ENCODE measurements around the gene IQCH. TPM values are rescaled to one million over a fixed set of nuclear protein-coding genes. Genes with fewer than 3 reads are reported as not detected.

The IQCH gene
- polyA plus RNA-seq, 1 of the 3 experiments (the other 2 are of a cell fraction): 0.81 TPM

DNA sequence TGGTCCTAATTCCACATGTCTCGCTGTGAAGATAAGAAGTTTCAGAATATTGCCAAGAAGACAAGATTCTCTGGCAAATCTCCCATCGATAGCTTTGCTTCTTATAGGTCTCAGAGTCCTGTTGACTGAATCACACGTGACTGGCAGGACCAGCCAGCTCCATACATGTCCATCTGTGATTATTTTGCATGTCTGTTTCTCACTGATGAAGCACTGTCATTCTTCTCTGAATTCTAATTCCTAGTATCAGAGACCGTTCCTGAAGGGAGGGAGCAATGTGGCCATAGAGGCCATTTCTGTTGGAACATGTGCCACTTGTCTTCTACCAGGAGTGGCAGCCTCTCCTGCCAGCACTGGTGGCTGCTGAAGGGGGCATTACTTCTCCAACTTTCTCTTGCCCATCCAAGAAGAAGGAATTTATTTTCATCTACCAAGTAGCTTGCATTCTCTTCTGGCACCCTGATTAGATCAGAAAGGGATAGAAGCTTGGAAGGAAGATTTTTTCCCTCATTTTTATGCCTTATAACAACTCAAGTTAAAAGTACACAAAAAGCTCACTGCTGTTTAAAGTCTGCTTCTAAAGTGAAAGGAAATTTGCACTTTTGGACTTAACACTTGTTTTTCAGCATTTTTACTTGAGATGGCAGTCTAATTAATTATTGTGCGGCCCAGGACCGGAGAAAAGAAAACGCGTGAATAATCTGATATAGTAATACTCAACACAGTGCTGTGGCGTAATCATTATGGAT lies 115.8 kb downstream of the IQCH start (continued):
- TF ChIP-seq, protein P1, sequence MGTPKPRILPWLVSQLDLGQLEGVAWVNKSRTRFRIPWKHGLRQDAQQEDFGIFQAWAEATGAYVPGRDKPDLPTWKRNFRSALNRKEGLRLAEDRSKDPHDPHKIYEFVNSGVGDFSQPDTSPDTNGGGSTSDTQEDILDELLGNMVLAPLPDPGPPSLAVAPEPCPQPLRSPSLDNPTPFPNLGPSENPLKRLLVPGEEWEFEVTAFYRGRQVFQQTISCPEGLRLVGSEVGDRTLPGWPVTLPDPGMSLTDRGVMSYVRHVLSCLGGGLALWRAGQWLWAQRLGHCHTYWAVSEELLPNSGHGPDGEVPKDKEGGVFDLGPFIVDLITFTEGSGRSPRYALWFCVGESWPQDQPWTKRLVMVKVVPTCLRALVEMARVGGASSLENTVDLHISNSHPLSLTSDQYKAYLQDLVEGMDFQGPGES (IDR thresholded peaks at IDR 0.05; ENCODE audit: low read depth, low read length): no peak
- TF ChIP-seq FOSL2 (IDR thresholded peaks at IDR 0.05; ENCODE audit: borderline replicate concordance, low read depth): no peak

DNA sequence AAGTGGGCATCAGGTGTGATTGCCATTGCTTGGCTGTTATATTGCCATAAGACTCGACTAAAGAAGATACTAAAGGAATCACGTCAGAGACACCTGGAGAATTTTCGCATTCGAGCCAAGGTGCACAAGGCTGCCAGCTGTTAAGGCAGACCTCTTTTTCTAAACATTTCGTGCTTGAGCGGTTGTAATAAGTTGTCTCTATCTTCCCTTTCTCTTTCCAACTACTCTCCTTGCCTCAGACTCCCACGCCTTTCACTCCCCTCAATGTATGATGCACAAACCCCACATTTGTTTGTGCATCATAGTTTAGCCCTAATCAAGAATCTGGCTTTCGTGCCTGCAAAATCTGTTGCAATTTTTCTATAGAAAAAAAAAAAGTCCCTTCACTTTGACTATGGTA lies 118.0 kb downstream of the IQCH start:
- Histone ChIP-seq H3K4me1 (ENCODE audit: control insufficient read depth in 1 of 2, insufficient read depth in 2 of 2, low read depth in 1 of 2, low read length in 1 of 2) (peaks cover 0 to 5% of the 10 kb centered on the region in 2 experiments; a peak in 2 of 4 replicates), H3K4me2 (no peak overlapping the region), H3K9me2 (no peaks in the 10 kb centered on the region), H4K20me1 (ENCODE audit: insufficient read depth) (no peaks in the 10 kb centered on the region), H3K27ac (ENCODE audit: low read depth in 2 of 2, low read length in 1 of 2) (no peak overlapping the region), H2AFZ (ENCODE audit: low read depth) (no peak overlapping the region), H3F3A (replicated peaks; ENCODE audit: insufficient read depth) (no peaks in the 10 kb centered on the region), H3K4me3 (ENCODE audit: low read depth in 2 of 2, low read length in 1 of 2) (no peak overlapping the region), H3K9me3 (no peaks in the 10 kb centered on the region; the same call in 1 of the 2 replicates), H3K9ac (no peak overlapping the region), H3K27me3 (ENCODE audit: insufficient read depth) (no peaks in the 10 kb centered on the region), H3K36me3 (replicated peaks in 1 of 2; ENCODE audit: control insufficient read depth in 1 of 2, insufficient read depth in 2 of 2, low read length in 1 of 2) (no peaks in the 10 kb centered on the region), H3K79me2 (ENCODE audit: insufficient read depth) (no peaks in the 10 kb centered on the region)
- WGBS (ENCODE audit: low lambda C conversion rate): 88% methylated on average over 8 of the region's 8 CpGs
- ChIA-PET CTCF (no interaction called here), POLR2A (no interaction called here)
- no peak for DNase-seq
- TF ChIP-seq, protein P2, sequence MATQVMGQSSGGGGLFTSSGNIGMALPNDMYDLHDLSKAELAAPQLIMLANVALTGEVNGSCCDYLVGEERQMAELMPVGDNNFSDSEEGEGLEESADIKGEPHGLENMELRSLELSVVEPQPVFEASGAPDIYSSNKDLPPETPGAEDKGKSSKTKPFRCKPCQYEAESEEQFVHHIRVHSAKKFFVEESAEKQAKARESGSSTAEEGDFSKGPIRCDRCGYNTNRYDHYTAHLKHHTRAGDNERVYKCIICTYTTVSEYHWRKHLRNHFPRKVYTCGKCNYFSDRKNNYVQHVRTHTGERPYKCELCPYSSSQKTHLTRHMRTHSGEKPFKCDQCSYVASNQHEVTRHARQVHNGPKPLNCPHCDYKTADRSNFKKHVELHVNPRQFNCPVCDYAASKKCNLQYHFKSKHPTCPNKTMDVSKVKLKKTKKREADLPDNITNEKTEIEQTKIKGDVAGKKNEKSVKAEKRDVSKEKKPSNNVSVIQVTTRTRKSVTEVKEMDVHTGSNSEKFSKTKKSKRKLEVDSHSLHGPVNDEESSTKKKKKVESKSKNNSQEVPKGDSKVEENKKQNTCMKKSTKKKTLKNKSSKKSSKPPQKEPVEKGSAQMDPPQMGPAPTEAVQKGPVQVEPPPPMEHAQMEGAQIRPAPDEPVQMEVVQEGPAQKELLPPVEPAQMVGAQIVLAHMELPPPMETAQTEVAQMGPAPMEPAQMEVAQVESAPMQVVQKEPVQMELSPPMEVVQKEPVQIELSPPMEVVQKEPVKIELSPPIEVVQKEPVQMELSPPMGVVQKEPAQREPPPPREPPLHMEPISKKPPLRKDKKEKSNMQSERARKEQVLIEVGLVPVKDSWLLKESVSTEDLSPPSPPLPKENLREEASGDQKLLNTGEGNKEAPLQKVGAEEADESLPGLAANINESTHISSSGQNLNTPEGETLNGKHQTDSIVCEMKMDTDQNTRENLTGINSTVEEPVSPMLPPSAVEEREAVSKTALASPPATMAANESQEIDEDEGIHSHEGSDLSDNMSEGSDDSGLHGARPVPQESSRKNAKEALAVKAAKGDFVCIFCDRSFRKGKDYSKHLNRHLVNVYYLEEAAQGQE (IDR thresholded peaks at IDR 0.05; ENCODE audit: low read depth, low read length): no peak
- TF ChIP-seq EP300 (IDR thresholded peaks at IDR 0.05; ENCODE audit: borderline replicate concordance in 1 of 2, low read depth in 1 of 2, low read length in 1 of 2) (no peak), NFIC (IDR thresholded peaks at IDR 0.05; ENCODE audit: borderline replicate concordance) (no peak), SMC3 (IDR thresholded peaks at IDR 0.05; ENCODE audit: low read depth, low read length) (no peak), TCF12 (IDR thresholded peaks at IDR 0.05) (no peak), CHD2 (IDR thresholded peaks at IDR 0.05; ENCODE audit: low read length, partially characterized antibody) (no peak), RFX5 (IDR thresholded peaks at IDR 0.05; ENCODE audit: low read length) (no peak), RAD21 (IDR thresholded peaks at IDR 0.05; ENCODE audit: low read length) (no peak), RXRA (IDR thresholded peaks at IDR 0.05; ENCODE audit: borderline replicate concordance, low read depth) (no peak), GABPA (IDR thresholded peaks at IDR 0.05; ENCODE audit: low read depth) (no peak), TEAD4 (IDR thresholded peaks at IDR 0.05; ENCODE audit: borderline replicate concordance, insufficient read depth) (no peak), EZH2phosphoT487 (IDR thresholded peaks at IDR 0.05; ENCODE audit: borderline replicate concordance, low read depth) (no peak), JUND (IDR thresholded peaks at IDR 0.05) (no peak), TAF1 (IDR thresholded peaks at IDR 0.05; ENCODE audit: borderline replicate concordance, low read depth, low read length) (no peak), FOSL2 (IDR thresholded peaks at IDR 0.05; ENCODE audit: borderline replicate concordance, low read depth) (no peak), FOXM1 (IDR thresholded peaks at IDR 0.05; ENCODE audit: low read depth) (no peak), GATA2 (CRISPR knock-in tag; IDR thresholded peaks at IDR 0.05) (no peak), POLR2AphosphoS5 (IDR thresholded peaks at IDR 0.05; ENCODE audit: low read depth, low read length) (no peak)
- TF ChIP-seq, protein P3, sequence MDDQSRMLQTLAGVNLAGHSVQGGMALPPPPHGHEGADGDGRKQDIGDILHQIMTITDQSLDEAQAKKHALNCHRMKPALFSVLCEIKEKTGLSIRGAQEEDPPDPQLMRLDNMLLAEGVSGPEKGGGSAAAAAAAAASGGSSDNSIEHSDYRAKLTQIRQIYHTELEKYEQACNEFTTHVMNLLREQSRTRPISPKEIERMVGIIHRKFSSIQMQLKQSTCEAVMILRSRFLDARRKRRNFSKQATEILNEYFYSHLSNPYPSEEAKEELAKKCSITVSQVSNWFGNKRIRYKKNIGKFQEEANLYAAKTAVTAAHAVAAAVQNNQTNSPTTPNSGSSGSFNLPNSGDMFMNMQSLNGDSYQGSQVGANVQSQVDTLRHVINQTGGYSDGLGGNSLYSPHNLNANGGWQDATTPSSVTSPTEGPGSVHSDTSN (IDR thresholded peaks at IDR 0.05): no peak
- TF ChIP-seq, protein P4, sequence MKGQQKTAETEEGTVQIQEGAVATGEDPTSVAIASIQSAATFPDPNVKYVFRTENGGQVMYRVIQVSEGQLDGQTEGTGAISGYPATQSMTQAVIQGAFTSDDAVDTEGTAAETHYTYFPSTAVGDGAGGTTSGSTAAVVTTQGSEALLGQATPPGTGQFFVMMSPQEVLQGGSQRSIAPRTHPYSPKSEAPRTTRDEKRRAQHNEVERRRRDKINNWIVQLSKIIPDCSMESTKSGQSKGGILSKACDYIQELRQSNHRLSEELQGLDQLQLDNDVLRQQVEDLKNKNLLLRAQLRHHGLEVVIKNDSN (IDR thresholded peaks at IDR 0.05; ENCODE audit: borderline replicate concordance, low read depth): no peak
